HCT116 (cell line): Measurements from ENCODE around the gene PNPLA5. TPM values are rescaled to one million over a fixed set of nuclear protein-coding genes. Genes with fewer than 3 reads are reported as not detected.

Experiments
- ATAC-seq: fragments of 200-7000 bp; cut with Tn5 transposase; 2 replicates; pipeline ENCODE4 v1.9.1; 2020; ENCODE audit warnings: mild to moderate bottlenecking, moderate library complexity
- BruUV-seq: library from RNA; stranded (reverse); fragments of 400-500 nt; replicated peaks from 2 replicates; lab custom pipeline; 2021; lab: Mats Ljungman, UMichigan
- CTCF ChIA-PET: fragments of 300-600 bp; sonication (Branson Sonifier 250); formaldehyde crosslinking; loops from one replicate; lab custom pipeline; 2021; ENCODE audit warnings: antibody characterized with exemption; lab: Charles Lee
- POLR2A ChIA-PET: fragments of 300-600, 350-600 bp; sonication (Branson Sonifier 250); formaldehyde crosslinking; loops from one replicate; lab custom pipeline; 2021; ENCODE audit warnings: antibody characterized with exemption; lab: Charles Lee
- RAD21 ChIA-PET, 2 experiments: fragments of 300-600 bp; sonication (Branson Sonifier 250); formaldehyde crosslinking; loops; one replicate each; lab custom pipeline; 2023; ENCODE audit warnings: low total read pairs in 2 of 2; ENCODE audit not compliant: uncharacterized antibody in 2 of 2, unreplicated experiment in 2 of 2, low non-redundant PET in 1 of 2; lab: Charles Lee
- DNase-seq: peaks from one replicate; pipeline ENCODE4 v3.0.0-alpha.2; 2010; ENCODE audit warnings: low read depth, low spot score
- H2AFZ ChIP-seq: fragments of 200-600 bp; shearing (Covaris generic), sonication (generic); 2 replicates; pipeline ENCODE4 v1.6.1; 2017; ENCODE audit warnings: low read depth, mixed run types, mixed read lengths, antibody characterized with exemption, low read length; ENCODE audit not compliant: poor library complexity, severe bottlenecking
- H3K27ac ChIP-seq: 2 replicates; pipeline ENCODE4 v1.5.1; 2012; ENCODE audit warnings: low read depth, low read length
- H3K27me3 ChIP-seq: fragments of 200-600 bp; sonication (generic); 2 replicates; pipeline ENCODE4 v1.6.1; 2016; ENCODE audit warnings: mixed run types, low read length, mixed read lengths; ENCODE audit not compliant: insufficient read depth
- H3K36me3 ChIP-seq, 2 experiments: fragments of 200-500 bp in 1 of 2; fragments of 200-600 bp in 1 of 2; sonication (Bioruptor generic) in 1 of 2; sonication (generic) in 1 of 2; 2 replicates each; pipeline versions ENCODE4 v1.5.1 to v1.6.1; 2014 to 2016; ENCODE audit warnings: low read length in 2 of 2, inconsistent platforms in 1 of 2, mixed read lengths in 1 of 2, mixed run types in 1 of 2; ENCODE audit not compliant: insufficient read depth in 2 of 2, control insufficient read depth in 1 of 2
- H3K4me1 ChIP-seq, 2 experiments: fragments of 200-600 bp in 1 of 2; sonication (generic) in 1 of 2; 2 replicates each; pipeline versions ENCODE4 v1.5.1 to v1.6.1; 2012 to 2017; ENCODE audit warnings: low read length in 2 of 2, inconsistent platforms in 1 of 2, mild to moderate bottlenecking in 1 of 2, mixed read lengths in 1 of 2, mixed run types in 1 of 2, moderate library complexity in 1 of 2; ENCODE audit not compliant: insufficient read depth in 2 of 2, control insufficient read depth in 1 of 2
- H3K4me2 ChIP-seq: fragments of 200-600 bp; sonication (generic); 2 replicates; pipeline ENCODE4 v1.6.1; 2017; ENCODE audit warnings: mixed run types, low read length, mixed read lengths
- H3K4me3 ChIP-seq, 2 experiments: fragments of 200-600 bp in 1 of 2; sonication (generic) in 1 of 2; replicated peaks in 1 of 2; 2 replicates each; pipeline ENCODE4 v1.5.1; 2011 to 2016; ENCODE audit warnings: low read length in 2 of 2, control low read depth in 1 of 2, low read depth in 1 of 2, mild to moderate bottlenecking in 1 of 2, mixed read lengths in 1 of 2, mixed run types in 1 of 2
- H3K79me2 ChIP-seq: fragments of 200-600 bp; sonication (generic); 2 replicates; pipeline ENCODE4 v1.6.1; 2017; ENCODE audit warnings: mild to moderate bottlenecking, mixed run types, low read length, moderate library complexity, mixed read lengths; ENCODE audit not compliant: insufficient read depth
- H3K9ac ChIP-seq: fragments of 200-600 bp; sonication (generic); 2 replicates; pipeline ENCODE4 v1.6.1; 2016; ENCODE audit warnings: low read length, mixed read lengths
- H3K9me2 ChIP-seq: fragments of 200-600 bp; sonication (generic), shearing (Covaris generic); 2 replicates; pipeline ENCODE4 v1.6.1; 2017; ENCODE audit warnings: mixed run types, mild to moderate bottlenecking, moderate library complexity; ENCODE audit not compliant: insufficient read depth
- H3K9me3 ChIP-seq, 2 experiments: fragments of 200-500 bp in 1 of 2; fragments of 200-600 bp in 1 of 2; sonication (Bioruptor generic) in 1 of 2; sonication (generic) in 1 of 2; 2 replicates each; pipeline ENCODE4 v1.6.1; 2014 to 2017; ENCODE audit warnings: low read length in 2 of 2, mixed read lengths in 2 of 2, inconsistent platforms in 1 of 2, low read depth in 1 of 2, mild to moderate bottlenecking in 1 of 2, mixed run types in 1 of 2, moderate library complexity in 1 of 2; ENCODE audit not compliant: control insufficient read depth in 1 of 2, insufficient read depth in 1 of 2
- H4K20me1 ChIP-seq: fragments of 200-600 bp; sonication (generic), shearing (Covaris generic); 2 replicates; pipeline ENCODE4 v1.6.1; 2017; ENCODE audit warnings: mixed run types, mild to moderate bottlenecking, moderate library complexity; ENCODE audit not compliant: insufficient read depth
- ATF3 ChIP-seq: IDR thresholded peaks from 2 replicates; pipeline ENCODE4 v1.6.1; 2012
- CTCF ChIP-seq, 3 experiments: fragments of 200-600 bp in 1 of 3; sonication (generic) in 1 of 3; IDR thresholded peaks in 2 of 3; conservative IDR thresholded peaks in 1 of 3; 2 replicates each; pipeline ENCODE4 v1.5.1; 2012 to 2017; ENCODE audit warnings: low read depth in 2 of 3, low read length in 2 of 3, antibody characterized with exemption in 1 of 3, borderline replicate concordance in 1 of 3, control low read depth in 1 of 3, mild to moderate bottlenecking in 1 of 3, mixed read lengths in 1 of 3, mixed run types in 1 of 3, moderate library complexity in 1 of 3; ENCODE audit not compliant: insufficient read depth in 1 of 3
- EGR1 ChIP-seq: IDR thresholded peaks from 2 replicates; pipeline ENCODE4 v1.6.1; 2012; ENCODE audit warnings: low read depth
- ELF1 ChIP-seq: IDR thresholded peaks from 2 replicates; pipeline ENCODE4 v1.6.1; 2012; ENCODE audit warnings: low read depth, borderline replicate concordance
- EZH2 ChIP-seq: fragments of 200-600 bp; sonication (generic); IDR thresholded peaks from 2 replicates; pipeline ENCODE4 v1.6.1; 2017; ENCODE audit warnings: antibody characterized with exemption, mixed run types
- EZH2phosphoT487 ChIP-seq: fragments of 200-600 bp; IDR thresholded peaks from 2 replicates; pipeline ENCODE4 v1.6.1; 2018; ENCODE audit warnings: antibody characterized with exemption, borderline replicate concordance
- FOSL1 ChIP-seq: IDR thresholded peaks from 2 replicates; pipeline ENCODE4 v1.6.1; 2012; ENCODE audit warnings: low read depth
- JUND ChIP-seq: IDR thresholded peaks from 2 replicates; pipeline ENCODE4 v1.6.1; 2012
- MAX ChIP-seq: IDR thresholded peaks from 2 replicates; pipeline ENCODE4 v1.6.1; 2012
- POLR2A ChIP-seq: IDR thresholded peaks from 2 replicates; pipeline ENCODE4 v1.7.0; 2011; ENCODE audit warnings: borderline replicate concordance; ENCODE audit not compliant: insufficient read depth, insufficient read length; ENCODE audit errors: extremely low read depth
- POLR2AphosphoS5 ChIP-seq: IDR thresholded peaks from 2 replicates; pipeline ENCODE4 v1.6.1; 2011; ENCODE audit warnings: mild to moderate bottlenecking, low read depth, low read length, moderate library complexity
- REST ChIP-seq: IDR thresholded peaks from 2 replicates; pipeline ENCODE4 v1.6.1; 2012; ENCODE audit warnings: low read depth
- SRF ChIP-seq: IDR thresholded peaks from 2 replicates; pipeline ENCODE4 v1.6.1; 2012; ENCODE audit warnings: low read depth
- YY1 ChIP-seq: IDR thresholded peaks from 2 replicates; pipeline ENCODE4 v1.6.1; 2011; ENCODE audit warnings: low read length, low read depth, moderate library complexity, mild to moderate bottlenecking; ENCODE audit not compliant: insufficient replicate concordance; ENCODE audit errors: extremely low read depth
- ZBTB33 ChIP-seq: IDR thresholded peaks from 2 replicates; pipeline ENCODE4 v1.6.1; 2011; ENCODE audit warnings: mild to moderate bottlenecking, low read length, moderate library complexity; ENCODE audit not compliant: insufficient replicate concordance; ENCODE audit errors: extremely low read depth
- ZNF274 ChIP-seq: fragments of 200-500 bp; sonication (Bioruptor generic); IDR thresholded peaks from 2 replicates; pipeline ENCODE4 v1.6.1; 2014; ENCODE audit warnings: mild to moderate bottlenecking, low read depth, low read length, inconsistent platforms
- intact Hi-C: fragments of 100-400 bp; cut with micrococcal nuclease; formaldehyde crosslinking; loops from 2 replicates; pipeline ENCODE4 v1.10.0; 2022
- total RNA-seq: library from RNA; stranded (reverse); gene quantifications from one replicate; pipeline ENCODE4 v1.2.1, GENCODE V29; 2021; ENCODE audit not compliant: unreplicated experiment

PNPLA5 gene
- total RNA-seq, 1 experiment from 2014 or later: 2.9 TPM

- TF ChIP-seq EZH2: no peak
Measured at GRCh38 chr22:43845981-43846380, 45.8 kb downstream of the PNPLA5 start (continued).

- no peak for DNase-seq
- no peak overlapping the region for H3K4me3 ChIP-seq
- no TSS peak for BruUV-seq
- H3K4me2 ChIP-seq: no peak overlapping the region
- H3K9me3 ChIP-seq: no peaks in the 10 kb centered on the region
- H3K36me3 ChIP-seq: no peaks in the 10 kb centered on the region
- no peak overlapping the region for H2AFZ ChIP-seq
- ChIA-PET CTCF (no interaction called here), RAD21 (no interaction called here), POLR2A (no interaction called here)
- intact Hi-C loops: no loop called here
- H3K79me2 ChIP-seq: peaks cover 32% of the 10 kb centered on the region
- H3K9me2 ChIP-seq: no peaks in the 10 kb centered on the region
- H3K9ac ChIP-seq: no peak overlapping the region
- no peak overlapping the region for H3K27ac ChIP-seq
- H4K20me1 ChIP-seq: no peaks in the 10 kb centered on the region
- H3K4me1 ChIP-seq: no peaks in the 10 kb centered on the region
- no peaks in the 10 kb centered on the region for H3K27me3 ChIP-seq
- ATAC-seq: no peak
- no peak for TF ChIP-seq EGR1
- no peak for TF ChIP-seq ZBTB33
- TF ChIP-seq POLR2A: no peak
- no peak for TF ChIP-seq FOSL1
- TF ChIP-seq EZH2: no peak
- no peak for TF ChIP-seq ZNF274
- TF ChIP-seq ELF1: no peak
- TF ChIP-seq EZH2phosphoT487: no peak
- TF ChIP-seq REST: no peak
- no peak for TF ChIP-seq SRF
- no peak for TF ChIP-seq YY1
- TF ChIP-seq JUND: no peak
- TF ChIP-seq MAX: no peak
- TF ChIP-seq ATF3: no peak
- TF ChIP-seq POLR2AphosphoS5: no peak
- TF ChIP-seq CTCF (IDR thresholded peaks at IDR 0.05 in 2 of 3, conservative IDR thresholded peaks at IDR 0.05 in 1 of 3; ENCODE audit: borderline replicate concordance in 1 of 3, insufficient read depth in 1 of 3, low read depth in 2 of 3, low read length in 2 of 3): no peak
Measured at GRCh38 chr22:43844560-43845545, 47.0 kb downstream of the PNPLA5 start.
